ENCODE measurements around the gene MYH11.

MYH11 gene

GRCh38 chr16:15899538-15900100, 42.8 kb upstream of the MYH11 start:
- TF ChIP-seq CTCF (IDR thresholded peaks at IDR 0.05), result no peak
- Histone ChIP-seq H3K27me3 (no peaks in the 10 kb centered on the region), H3K36me3 (no peaks in the 10 kb centered on the region), H3K9me3 (no peaks in the 10 kb centered on the region), H3K4me1 (no peaks in the 10 kb centered on the region), H3K27ac (no peak overlapping the region), H3K4me3 (no peak overlapping the region)
- intact Hi-C loops (cut with DNase I; ENCODE audit: low total_unique reads), result no loop called here
- no peak for DNase-seq

- no peak overlapping the region for H3K27ac ChIP-seq
- intact Hi-C loops (cut with DNase I; ENCODE audit: low total_unique reads), result no loop called here
These were observed 41.8 kb upstream of the MYH11 start for GRCh38 chr16:15898654-15899053.

GRCh38 chr16:15897834-15898254, 41.0 kb upstream of the MYH11 start:
- Histone ChIP-seq H3K27ac (no peak overlapping the region), H3K27me3 (no peaks in the 10 kb centered on the region), H3K9me3 (no peaks in the 10 kb centered on the region), H3K4me1 (no peaks in the 10 kb centered on the region), H3K36me3 (no peaks in the 10 kb centered on the region), H3K4me3 (no peak overlapping the region)
- intact Hi-C loops (cut with DNase I; ENCODE audit: low total_unique reads), result no loop called here
- DNase-seq, result no peak
- no peak for TF ChIP-seq CTCF (IDR thresholded peaks at IDR 0.05)

More at GRCh38 chr16:15898654-15899053, 41.8 kb upstream of the MYH11 start:
- Histone ChIP-seq H3K36me3 (no peaks in the 10 kb centered on the region), H3K4me1 (no peaks in the 10 kb centered on the region), H3K27me3 (no peaks in the 10 kb centered on the region), H3K9me3 (no peaks in the 10 kb centered on the region), H3K4me3 (no peak overlapping the region)
- no peak for TF ChIP-seq CTCF (IDR thresholded peaks at IDR 0.05)
- no peak for DNase-seq

GRCh38 chr16:15897121-15897780, 40.4 kb upstream of the MYH11 start:
- H3K4me1 ChIP-seq, result no peaks in the 10 kb centered on the region
- no peak overlapping the region for H3K4me3 ChIP-seq
- H3K27ac ChIP-seq, result no peak overlapping the region
- no peak for TF ChIP-seq CTCF (IDR thresholded peaks at IDR 0.05)
- intact Hi-C loops (cut with DNase I; ENCODE audit: low total_unique reads), result no loop called here
- no peak for DNase-seq
- no peaks in the 10 kb centered on the region for H3K9me3 ChIP-seq
- H3K36me3 ChIP-seq, result no peaks in the 10 kb centered on the region
- H3K27me3 ChIP-seq, result no peaks in the 10 kb centered on the region

- no peaks in the 10 kb centered on the region for H3K9me3 ChIP-seq
- no peaks in the 10 kb centered on the region for H3K36me3 ChIP-seq
- no peak for DNase-seq
- TF ChIP-seq CTCF (IDR thresholded peaks at IDR 0.05), result no peak
- no peak overlapping the region for H3K27ac ChIP-seq
- intact Hi-C loops (cut with DNase I; ENCODE audit: low total_unique reads), result no loop called here
- H3K4me1 ChIP-seq, result no peaks in the 10 kb centered on the region
- H3K27me3 ChIP-seq, result no peaks in the 10 kb centered on the region
- no peak overlapping the region for H3K4me3 ChIP-seq
These were observed 37.9 kb upstream of the MYH11 start for GRCh38 chr16:15894571-15895374.

Data from tibial artery (tissue), 4 donors.